ENCODE data around the gene GSTM4.

GSTM4 gene

DNA sequence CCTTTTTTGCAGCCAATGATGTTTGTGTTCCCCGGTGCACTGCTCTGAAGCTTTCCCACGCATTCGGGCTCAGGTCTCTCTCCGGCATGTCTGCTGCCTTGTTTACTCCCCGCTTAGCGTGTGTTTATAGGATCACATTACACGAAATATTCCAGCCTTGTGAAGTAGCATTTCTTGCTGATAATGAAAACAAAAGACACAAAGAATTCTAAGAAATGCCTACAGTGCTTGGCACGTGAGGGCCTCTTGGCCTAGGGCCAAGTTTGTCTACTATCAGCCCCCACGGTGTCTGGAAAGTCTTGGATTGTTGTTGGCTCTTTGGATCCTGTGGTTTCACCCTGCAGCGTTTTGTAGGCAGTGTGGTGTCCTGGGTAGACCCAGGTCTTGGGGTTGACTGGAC, 11.2 kb upstream of the GSTM4 start:
- TF ChIP-seq EZH2 (IDR thresholded peaks at IDR 0.05; ENCODE audit: borderline replicate concordance, low read length): no peak
- TF ChIP-seq, protein P1, sequence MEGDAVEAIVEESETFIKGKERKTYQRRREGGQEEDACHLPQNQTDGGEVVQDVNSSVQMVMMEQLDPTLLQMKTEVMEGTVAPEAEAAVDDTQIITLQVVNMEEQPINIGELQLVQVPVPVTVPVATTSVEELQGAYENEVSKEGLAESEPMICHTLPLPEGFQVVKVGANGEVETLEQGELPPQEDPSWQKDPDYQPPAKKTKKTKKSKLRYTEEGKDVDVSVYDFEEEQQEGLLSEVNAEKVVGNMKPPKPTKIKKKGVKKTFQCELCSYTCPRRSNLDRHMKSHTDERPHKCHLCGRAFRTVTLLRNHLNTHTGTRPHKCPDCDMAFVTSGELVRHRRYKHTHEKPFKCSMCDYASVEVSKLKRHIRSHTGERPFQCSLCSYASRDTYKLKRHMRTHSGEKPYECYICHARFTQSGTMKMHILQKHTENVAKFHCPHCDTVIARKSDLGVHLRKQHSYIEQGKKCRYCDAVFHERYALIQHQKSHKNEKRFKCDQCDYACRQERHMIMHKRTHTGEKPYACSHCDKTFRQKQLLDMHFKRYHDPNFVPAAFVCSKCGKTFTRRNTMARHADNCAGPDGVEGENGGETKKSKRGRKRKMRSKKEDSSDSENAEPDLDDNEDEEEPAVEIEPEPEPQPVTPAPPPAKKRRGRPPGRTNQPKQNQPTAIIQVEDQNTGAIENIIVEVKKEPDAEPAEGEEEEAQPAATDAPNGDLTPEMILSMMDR (IDR thresholded peaks at IDR 0.05; ENCODE audit: low read length): no peak
- H3K4me1 ChIP-seq (ENCODE audit: insufficient read depth, low read length, severe bottlenecking): peaks cover 6% of the 10 kb centered on the region
- no peaks in the 10 kb centered on the region for H3K9me2 ChIP-seq (ENCODE audit: low read depth, low read length)
- H3K27me3 ChIP-seq (ENCODE audit: insufficient read depth, low read length): no peaks in the 10 kb centered on the region
- H3F3A ChIP-seq (ENCODE audit: insufficient read depth, low read length): no peaks in the 10 kb centered on the region
- no peak overlapping the region for H3K4me2 ChIP-seq (ENCODE audit: low read length)
- H3K9ac ChIP-seq (ENCODE audit: low read length): no peak overlapping the region
- H3K4me3 ChIP-seq (ENCODE audit: low read depth, low read length, poor library complexity, severe bottlenecking): no peak overlapping the region
- H3K36me3 ChIP-seq (ENCODE audit: insufficient read depth, low read length): no peaks in the 10 kb centered on the region
- H3K27ac ChIP-seq (ENCODE audit: low read depth, low read length, poor library complexity, severe bottlenecking): no peak overlapping the region
- no peak overlapping the region for H2AFZ ChIP-seq (ENCODE audit: low read length)
- H3K9me3 ChIP-seq (ENCODE audit: low read length): no peaks in the 10 kb centered on the region
- H3K79me2 ChIP-seq (ENCODE audit: insufficient read depth, low read length): no peaks in the 10 kb centered on the region
- H4K20me1 ChIP-seq (ENCODE audit: insufficient read depth, low read length): no peaks in the 10 kb centered on the region

GRCh38 chr1:109649491-109649914, 6.4 kb upstream of the GSTM4 start:
- Histone ChIP-seq H3K27ac (ENCODE audit: low read depth, low read length, poor library complexity, severe bottlenecking) (no peak overlapping the region), H3K4me2 (ENCODE audit: low read length) (no peak overlapping the region), H3F3A (ENCODE audit: insufficient read depth, low read length) (0 out of 2 replicates have a peak, but pooled peaks cover 3% of the 10 kb centered on the region), H3K4me1 (ENCODE audit: insufficient read depth, low read length, severe bottlenecking) (peaks cover 7% of the 10 kb centered on the region), H3K9me2 (ENCODE audit: low read depth, low read length) (no peaks in the 10 kb centered on the region), H3K27me3 (ENCODE audit: insufficient read depth, low read length) (0 out of 2 replicates have a peak, but pooled peaks cover under 1% of the 10 kb centered on the region), H4K20me1 (ENCODE audit: insufficient read depth, low read length) (no peaks in the 10 kb centered on the region), H3K9me3 (ENCODE audit: low read length) (no peaks in the 10 kb centered on the region), H3K79me2 (ENCODE audit: insufficient read depth, low read length) (no peaks in the 10 kb centered on the region), H3K9ac (ENCODE audit: low read length) (no peak overlapping the region), H3K4me3 (ENCODE audit: low read depth, low read length, poor library complexity, severe bottlenecking) (no peak overlapping the region), H2AFZ (ENCODE audit: low read length) (no peak overlapping the region), H3K36me3 (ENCODE audit: insufficient read depth, low read length) (no peaks in the 10 kb centered on the region)
- no peak for TF ChIP-seq EZH2 (IDR thresholded peaks at IDR 0.05; ENCODE audit: borderline replicate concordance, low read length)
- TF ChIP-seq, protein P1 (IDR thresholded peaks at IDR 0.05; ENCODE audit: low read length): peak; percentile 27; the same call in 1 of the 2 replicates

DNA sequence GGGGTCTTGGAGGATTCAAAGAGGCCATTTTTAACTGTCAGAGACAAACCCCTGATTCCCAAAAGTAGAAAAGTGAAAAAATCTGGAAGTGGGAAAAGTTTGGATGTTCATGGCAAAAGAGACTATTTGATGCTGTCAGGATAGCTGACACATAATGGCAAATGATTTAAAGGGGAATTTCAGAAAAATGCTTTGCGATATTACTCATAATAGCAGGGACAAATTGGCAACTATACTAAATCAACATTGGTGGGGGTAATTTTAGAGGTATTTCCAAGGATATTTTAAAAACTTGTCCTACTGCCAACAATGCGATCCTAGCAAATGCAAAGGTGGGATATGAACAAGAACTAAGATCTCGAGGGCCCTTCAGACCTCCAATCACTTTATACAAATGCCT, 5.3 kb upstream of the GSTM4 start:
- Histone ChIP-seq H3K79me2 (ENCODE audit: insufficient read depth, low read length) (no peaks in the 10 kb centered on the region), H2AFZ (ENCODE audit: low read length) (no peak overlapping the region), H3K4me1 (ENCODE audit: insufficient read depth, low read length, severe bottlenecking) (peaks cover 14% of the 10 kb centered on the region), H3K27ac (ENCODE audit: low read depth, low read length, poor library complexity, severe bottlenecking) (no peak overlapping the region), H3K9me3 (ENCODE audit: low read length) (no peaks in the 10 kb centered on the region), H3K4me2 (ENCODE audit: low read length) (no peak overlapping the region), H3K9ac (ENCODE audit: low read length) (no peak overlapping the region), H3K4me3 (ENCODE audit: low read depth, low read length, poor library complexity, severe bottlenecking) (no peak overlapping the region), H3K9me2 (ENCODE audit: low read depth, low read length) (no peaks in the 10 kb centered on the region), H4K20me1 (ENCODE audit: insufficient read depth, low read length) (no peaks in the 10 kb centered on the region), H3K36me3 (ENCODE audit: insufficient read depth, low read length) (no peaks in the 10 kb centered on the region), H3F3A (ENCODE audit: insufficient read depth, low read length) (0 out of 2 replicates have a peak, but pooled peaks cover 3% of the 10 kb centered on the region), H3K27me3 (ENCODE audit: insufficient read depth, low read length) (0 out of 2 replicates have a peak, but pooled peaks cover 8% of the 10 kb centered on the region)
- TF ChIP-seq EZH2 (IDR thresholded peaks at IDR 0.05; ENCODE audit: borderline replicate concordance, low read length): no peak
- TF ChIP-seq, protein P1 (IDR thresholded peaks at IDR 0.05; ENCODE audit: low read length): no peak
